NAMALWA (cell line): ENCODE data around the gene RBCK1.
A peak's percentile ranks its signal among the peaks of the same experiment; 100 is the strongest.

Experiments
- DNase-seq: peaks from one replicate; pipeline ENCODE4 v3.0.0-alpha.2; 2015; ENCODE audit warnings: low spot score

The RBCK1 gene

DNA sequence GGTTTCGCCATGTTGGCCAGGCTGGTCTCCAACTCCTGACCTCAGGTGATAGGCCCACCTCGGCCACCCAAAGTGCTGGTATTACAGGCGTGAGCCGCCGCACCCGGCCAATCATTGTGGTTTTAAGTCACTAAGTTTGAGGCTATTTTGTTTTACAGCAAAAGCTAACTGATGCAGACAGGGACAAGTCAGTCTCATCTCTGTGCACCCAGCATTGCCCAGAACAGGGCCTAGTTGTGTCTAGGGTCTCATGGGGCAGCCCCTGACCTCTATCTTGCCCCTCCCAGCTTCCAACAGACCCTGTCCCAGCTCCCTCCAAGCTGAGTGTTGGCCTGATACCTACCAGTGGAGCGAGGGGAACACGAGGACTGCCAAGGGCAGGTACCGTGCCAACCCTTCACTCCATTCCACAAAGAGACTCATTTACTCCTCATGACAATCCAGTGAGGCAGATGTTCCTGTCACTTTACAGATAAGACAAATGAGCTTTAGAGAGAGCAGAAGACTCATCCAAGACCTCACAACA lies 8.9 kb upstream of the RBCK1 start:
- DNase-seq, result no peak

DNA sequence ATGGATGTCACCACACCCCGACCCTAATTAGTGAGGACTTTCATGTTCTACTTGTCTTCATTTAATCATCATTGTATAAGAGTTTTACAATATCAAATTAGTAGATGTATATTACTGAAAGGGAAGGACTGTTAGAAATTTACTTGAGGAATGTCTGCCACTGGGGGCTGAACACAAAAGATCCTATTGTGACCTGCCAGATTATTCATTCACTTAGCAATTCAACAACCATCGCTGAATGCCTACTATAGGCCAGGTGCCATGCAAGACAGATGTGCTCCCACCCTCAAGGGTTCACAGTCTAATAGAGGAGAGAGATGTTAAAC lies 8.0 kb upstream of the RBCK1 start:
- no peak for DNase-seq

DNA sequence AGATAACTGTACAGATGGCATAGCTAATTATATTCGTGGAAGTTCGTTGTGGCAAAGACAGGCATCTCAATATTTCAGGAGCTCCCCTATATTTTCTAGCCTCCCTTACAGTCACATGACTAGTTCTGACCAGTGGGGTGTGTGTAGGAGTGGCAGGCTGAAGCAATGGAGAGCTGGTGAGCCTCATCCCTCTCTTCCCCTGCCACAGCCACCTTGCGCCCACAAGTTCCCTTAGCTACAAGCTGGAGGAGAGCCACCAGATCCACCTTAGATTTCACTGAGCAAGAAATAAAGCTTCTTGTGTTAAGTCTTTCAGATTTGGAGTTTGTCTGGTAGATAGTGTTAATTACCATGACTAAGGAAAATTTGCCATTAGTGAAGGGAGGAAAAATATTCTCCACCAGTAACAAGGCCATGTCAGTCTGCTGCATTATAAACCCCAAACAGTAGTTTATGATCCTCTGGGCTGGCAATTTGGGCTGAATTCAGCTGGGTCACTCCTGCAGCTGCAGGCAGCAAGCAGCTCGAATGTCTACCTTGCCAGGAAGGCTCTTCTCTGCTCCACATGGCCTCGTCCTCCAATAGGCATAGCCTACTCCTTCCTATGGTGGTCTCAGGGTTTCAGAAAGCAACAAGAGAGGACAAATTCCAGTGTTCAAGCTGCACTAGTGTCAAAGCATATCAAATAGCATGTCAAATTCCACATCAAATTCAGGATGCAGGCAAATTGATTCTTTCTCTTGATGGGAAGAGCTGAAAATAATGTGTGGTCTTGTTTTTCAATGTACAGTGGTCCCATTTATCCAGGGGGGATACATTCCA lies 7.4 kb upstream of the RBCK1 start:
- DNase-seq, result no peak

DNA sequence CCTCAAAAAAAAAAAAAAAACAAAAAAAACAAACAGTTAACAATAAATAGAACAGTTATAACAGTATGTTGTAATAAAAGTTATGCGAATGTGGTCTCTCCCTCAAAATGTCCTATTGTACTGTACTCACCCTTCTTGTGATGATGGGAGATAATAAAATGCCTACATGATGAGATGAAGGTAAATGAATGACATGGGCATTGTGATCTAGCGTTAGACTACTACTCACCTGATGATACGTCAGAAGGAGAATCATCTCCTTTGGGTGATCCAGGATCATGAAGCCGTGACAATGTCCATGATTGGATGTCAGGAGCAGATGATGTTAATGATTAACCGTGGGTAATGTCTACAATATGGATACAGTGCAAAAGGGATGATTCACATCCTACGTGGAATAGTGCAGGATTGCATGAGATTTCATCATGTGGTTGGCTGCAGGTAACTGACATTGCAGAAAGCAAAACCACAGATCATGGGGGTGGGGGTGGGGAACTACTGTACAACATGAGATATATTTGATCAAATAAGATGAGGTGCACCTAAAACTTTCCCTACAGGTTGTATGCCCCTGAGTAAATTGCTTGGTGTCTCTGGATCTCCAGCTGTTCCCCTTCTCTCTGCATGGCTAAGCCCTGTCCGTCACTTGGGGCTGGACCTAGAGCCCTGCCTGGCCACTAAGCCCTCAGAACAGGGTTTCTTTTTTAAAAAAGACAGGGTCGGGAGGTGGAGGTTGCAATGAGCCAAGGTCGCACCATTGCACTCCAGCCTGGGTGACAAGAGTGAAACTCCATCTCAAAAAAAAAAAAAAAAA lies 6.2 kb upstream of the RBCK1 start:
- no peak for DNase-seq

DNA sequence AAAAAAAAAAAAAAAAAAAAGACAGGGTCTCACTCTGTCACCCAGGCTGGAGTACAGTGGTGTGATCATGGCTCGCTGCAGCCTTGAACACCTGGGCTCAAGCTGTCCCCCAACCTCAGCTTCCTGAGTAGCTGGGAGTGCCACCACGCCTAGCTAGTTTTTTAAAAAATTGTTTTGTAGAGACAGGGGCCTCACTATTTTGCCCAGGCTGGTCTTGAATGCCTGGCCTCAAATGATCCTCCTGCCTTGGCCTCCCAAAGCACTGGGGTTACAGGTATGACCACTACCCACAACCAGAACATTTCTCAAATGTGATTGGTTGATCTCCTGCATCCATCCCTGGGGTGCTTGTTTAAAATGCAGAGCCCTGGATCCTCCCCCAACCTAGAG lies 5.6 kb upstream of the RBCK1 start:
- peak; percentile 44 for DNase-seq

DNA sequence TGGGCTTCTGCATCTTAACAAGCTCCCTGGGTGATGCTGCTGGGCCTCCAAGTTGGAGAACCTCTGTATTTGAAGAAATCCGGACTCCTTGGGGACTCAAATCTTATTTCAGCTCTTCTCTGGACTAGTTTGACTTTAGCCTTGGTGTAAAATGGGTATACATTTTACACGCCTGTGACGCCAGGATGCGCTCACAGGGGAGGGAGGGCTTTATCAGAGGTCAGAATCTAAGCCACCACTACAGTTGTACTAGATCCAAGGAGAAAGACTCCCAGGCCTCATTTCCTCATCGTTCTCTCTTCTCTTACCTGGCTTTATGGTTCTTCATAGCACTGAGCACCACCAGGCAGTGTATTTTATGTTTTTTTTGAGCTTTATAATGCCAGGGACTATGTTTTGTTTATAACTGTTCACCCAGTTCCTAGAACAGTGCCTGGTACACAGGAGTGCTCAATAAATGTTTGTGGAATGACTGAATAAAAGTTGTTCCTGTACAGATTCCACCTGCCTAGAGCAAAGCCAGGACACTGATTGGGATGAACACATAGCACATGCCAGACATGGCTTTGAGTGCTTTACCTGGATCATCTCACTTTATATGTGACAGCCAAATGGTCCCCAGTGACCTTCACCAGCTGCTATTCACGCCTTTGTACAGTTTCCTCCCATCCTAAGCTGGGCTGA lies 5.1 kb upstream of the RBCK1 start:
- DNase-seq, result no peak

DNA sequence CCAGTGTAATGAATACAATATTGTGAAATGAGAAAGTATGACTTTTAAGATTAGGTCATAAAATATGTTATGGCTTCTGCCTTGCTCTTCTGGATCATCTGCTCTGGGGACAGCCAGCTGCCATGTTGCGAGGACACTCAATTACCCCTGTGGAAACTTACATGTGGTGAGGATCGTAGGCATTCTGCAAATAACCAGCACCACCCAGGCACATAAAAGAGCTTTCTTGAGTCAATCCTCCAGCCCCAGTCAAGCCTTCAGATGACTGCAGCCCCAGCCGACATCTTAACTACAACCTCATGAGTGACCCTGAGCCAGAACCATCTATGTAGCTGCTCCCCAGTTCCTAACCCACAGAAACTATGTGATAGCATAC lies 4.5 kb upstream of the RBCK1 start:
- DNase-seq, result no peak

DNA sequence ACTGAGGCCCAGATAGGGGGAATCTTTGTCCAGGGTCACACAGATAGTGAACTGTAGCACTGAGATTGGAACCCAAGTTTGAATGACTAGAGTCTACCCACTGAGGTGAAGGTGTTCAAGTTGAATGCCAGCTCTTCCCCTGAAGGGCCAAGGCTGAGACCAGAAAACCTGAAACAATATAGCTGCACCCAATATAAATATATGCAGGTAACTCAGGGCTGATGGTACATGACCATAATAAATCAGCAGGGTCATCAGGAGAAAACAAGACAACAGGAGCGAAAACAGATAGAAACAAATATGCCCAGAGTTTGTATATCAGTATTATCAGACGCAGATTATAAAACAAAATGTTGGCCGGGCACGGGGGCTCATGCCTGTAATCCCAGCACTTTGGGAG lies 4.0 kb upstream of the RBCK1 start:
- no peak for DNase-seq

DNA sequence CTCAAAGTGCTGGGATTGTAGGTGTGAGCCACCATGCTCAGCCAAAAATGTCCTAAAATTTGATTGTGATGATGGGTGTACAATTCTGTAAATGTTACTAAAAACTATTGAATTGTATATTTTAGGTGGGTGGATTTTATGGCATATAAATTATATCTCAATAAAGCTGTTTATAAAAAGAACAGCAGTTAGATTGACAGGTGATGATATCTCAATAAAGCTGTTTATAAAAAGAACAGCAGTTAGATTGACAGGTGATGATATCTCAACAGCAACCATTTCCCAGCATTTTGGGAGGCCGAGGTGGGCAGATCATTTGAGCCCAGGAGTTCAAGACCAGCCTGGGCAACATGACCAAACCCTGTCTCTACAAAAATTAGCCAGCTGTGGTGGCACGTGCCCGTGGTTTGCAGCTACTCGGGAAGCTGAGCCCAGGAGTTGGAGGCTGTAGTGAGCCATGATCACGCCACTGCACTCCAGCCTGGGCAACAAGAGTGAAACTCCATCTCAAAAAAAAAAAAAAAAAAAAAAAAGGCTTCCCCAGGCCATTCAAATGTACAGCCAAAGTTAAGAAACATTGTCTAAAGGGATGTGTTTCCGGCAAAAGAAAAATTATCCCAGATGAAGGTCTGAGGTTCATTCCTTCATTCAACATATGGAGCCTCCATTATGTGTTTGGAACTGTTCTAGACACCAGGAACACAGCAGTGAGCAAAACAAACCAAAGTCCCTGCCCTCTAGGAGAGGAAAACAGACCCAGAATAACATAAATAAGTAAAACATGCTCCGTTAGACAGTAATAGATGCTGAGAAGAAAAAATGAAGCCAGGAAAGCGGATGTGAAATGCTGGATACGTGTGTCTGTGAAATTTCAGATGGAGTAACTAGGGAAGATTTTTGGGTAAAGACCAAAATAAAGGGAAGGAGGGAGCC lies 1.6 kb upstream of the RBCK1 start:
- DNase-seq, result no peak

DNA sequence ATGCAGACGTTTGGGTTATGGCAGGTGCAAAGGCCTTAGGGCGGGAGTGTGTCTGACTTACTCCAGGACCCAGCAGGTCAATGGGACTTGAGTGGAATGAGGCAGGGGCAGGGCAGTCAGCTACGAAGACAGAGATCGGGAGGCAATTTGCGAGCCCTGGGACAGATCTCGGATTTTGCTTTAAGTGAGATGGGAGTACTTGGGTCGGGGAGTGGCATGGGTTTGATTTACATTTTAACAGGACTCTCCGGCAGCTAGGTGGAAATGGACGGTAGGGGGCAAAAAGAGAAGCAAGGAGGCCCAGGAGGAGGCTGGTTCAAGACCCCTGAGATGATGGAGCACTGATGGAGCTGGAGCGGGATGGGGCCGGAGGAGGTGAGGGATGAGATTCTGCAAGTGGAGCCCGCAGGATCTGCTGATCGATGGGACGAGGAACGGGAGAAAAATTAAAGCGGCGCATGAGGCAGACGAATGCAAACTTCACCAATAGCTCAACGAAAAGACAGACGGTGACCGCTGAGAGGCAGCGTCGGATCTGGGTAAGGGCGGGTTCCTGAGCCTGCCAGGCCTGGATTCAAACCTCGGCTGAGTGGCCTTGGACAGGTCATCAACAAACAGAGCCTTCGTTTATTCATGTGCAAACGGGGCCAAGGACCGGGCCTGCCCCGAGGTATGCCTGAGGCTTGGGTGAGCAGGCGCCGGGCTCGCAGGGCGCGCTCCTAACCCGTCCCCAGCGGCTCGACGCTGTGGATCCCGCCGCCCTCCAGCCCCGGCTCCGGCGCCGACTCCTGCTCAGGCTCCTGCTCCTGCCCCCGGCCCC lies 756 bp upstream of the RBCK1 start:
- peak; percentile 87 for DNase-seq

DNA sequence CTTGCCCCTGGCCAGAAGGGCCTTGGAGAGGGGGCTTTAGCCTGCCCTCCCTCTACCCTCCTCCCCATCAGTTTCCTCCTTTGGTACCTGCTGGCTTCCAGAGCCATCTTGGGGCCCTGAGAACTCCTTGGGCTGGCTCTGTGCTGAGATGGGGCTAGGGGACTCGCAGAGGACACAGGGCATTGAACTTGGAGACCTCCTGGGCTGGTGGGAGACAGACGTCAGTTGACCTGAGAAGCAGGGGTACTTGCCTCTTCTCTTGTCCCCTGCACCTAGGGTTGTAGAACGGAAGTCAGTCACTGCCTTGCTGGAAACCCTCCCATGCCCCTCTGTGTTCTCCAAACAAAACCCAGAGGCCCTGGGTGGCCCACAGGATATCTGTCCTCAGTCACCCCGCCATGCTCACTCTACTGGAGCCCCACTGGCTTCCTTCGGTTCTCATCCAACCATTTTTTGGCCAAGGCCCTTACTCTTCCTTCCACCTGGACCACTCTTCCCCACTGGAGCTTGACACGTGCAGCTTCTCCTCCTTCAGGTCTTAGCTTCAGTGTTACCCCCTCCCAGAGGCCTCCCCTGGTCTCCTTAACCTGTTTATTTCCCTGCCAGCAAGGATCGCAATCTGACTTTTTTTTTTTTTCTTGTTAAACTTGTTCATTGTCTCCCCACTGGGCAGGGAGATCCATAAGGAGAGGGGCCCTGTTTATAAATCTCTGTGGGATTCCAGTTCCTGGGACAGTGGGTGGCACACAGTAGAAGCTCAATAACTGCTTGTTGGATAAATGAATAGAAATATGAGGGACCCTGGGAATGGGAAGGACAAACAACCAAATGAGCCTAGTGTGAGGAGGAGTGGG lies 971 bp downstream of the RBCK1 start:
- DNase-seq, result peak; percentile 50

DNA sequence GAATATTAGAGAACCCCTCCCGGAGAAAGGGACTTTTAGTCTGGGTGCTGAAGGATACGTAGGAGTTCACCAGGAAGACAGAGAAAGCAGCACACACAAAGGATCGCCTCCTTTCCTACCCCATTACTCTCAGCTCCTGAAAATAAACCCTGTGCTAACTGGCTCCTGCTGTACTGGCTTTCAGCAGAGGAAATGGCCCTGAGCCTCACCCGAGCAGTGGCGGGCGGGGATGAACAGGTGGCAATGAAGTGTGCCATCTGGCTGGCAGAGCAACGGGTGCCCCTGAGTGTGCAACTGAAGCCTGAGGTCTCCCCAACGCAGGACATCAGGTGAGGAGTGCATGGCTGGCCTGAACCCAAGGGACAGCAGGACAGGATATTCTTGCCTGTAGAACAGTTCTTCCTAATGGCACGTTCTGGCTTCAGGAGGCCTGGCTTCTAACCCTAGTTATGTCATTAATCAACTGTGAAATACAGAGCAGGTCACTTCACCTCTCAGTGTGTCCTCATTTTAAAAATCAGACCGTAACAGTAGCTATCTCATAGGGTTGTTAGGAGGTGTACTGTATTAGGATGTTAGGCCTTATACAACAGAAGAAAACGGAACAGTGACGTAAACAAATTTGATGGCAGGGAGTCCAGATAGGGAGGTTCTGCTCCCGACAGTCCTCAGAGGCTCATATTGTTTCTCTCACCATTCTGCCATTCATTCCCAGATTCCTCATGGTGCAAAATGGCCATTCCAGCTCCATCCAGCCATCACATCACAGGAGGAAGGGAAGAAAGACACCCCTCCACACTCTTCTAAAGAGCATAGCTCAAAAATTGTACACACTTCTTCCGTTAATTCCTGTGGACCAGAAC lies 1.8 kb downstream of the RBCK1 start:
- no peak for DNase-seq

DNA sequence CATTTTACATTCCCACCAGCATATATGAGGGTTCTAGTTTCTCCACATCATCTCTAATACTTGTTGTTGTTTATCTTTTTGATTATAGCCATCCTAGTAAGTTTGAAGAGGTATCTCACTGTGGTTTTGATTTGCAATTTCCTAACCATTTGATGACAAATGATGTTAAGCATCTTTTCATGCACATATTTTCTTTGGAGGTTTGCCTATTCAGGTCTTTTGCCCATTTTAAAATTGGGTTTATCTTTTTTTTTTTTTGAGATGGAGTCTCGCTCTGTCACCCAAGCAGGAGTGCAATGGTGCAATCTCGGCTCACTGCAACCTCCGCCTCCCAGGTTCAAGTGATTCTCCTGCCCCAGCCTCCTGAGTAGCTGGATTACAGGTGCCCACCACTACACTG lies 4.0 kb downstream of the RBCK1 start:
- DNase-seq, result no peak

DNA sequence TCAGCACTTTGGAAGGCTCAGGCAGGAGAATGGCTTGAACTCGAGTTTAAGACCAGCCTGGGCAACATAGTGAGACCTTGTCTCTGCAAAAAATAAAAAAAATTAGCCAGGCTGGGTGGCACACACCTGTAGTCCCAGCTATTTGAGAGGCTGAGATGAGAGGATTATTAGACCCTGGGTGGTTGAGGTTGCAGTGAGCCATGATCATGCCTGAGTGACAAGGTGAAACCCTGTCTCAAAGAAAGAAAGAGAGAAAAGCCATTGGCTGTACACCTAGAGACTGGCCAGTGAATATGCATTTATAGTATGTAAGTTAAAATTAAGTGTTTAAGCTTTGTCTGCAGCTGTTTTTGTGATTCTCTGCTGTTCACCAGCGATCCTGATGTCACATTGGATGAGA lies 6.1 kb downstream of the RBCK1 start:
- DNase-seq, result no peak

DNA sequence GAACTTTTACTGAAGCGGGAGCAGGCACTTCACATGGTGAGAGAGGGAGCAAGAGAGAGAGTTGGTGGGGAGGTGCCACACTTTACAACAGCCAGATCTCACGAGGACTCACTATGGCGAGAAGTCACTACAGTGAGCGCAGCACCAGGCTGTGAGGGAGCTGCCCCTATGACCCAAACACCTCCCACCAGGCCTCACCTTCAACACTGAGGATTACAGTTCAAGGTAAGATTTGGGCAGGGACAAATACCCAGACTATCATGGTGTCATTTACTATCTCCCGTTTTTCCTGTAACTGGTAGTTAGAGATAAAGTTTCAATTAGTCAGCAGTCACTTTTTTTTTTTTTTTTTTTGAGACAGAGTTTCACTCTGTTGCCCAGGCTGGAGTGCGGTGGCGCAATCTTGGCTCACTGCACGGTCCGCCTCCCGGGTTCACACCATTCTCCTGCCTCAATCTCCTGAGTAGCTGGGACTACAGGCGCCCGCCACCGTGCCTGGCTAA lies 7.8 kb downstream of the RBCK1 start:
- DNase-seq, result no peak

DNA sequence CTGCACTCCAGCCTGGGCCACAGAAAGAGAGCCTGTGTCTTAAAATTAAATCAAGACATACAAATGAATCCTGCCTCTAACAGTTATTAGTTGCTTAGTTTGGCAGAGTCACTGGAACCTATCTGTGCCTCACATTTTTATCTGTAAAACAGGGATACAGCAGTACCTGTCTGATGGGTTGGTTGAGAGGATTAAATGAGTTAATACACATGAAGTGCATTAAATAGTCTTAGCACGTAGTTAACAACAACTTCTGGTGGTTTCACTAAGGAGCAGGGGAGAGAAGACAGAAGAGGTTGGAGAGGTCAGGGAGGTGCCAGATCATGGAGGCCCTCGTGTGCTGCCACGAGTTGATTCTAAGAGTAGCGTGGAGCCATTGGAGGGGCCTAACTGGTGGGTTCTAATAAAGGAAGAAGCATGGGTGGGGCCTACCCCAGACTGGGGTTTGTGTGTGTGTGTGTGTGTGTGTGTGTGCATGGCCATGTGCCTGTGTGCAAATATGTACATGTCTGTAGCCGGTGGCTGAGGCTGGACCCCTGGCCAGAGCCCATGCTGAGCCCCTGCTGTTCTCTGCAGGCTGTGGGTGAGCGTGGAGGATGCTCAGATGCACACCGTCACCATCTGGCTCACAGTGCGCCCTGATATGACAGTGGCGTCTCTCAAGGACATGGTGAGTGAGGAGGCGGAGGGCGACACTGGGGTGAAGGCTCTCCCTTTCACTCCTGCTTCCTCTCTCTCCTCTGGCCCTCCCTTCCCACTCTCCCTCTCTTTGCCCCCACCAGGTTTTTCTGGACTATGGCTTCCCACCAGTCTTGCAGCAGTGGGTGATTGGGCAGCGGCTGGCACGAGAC lies 9.1 kb downstream of the RBCK1 start:
- no peak for DNase-seq

DNA sequence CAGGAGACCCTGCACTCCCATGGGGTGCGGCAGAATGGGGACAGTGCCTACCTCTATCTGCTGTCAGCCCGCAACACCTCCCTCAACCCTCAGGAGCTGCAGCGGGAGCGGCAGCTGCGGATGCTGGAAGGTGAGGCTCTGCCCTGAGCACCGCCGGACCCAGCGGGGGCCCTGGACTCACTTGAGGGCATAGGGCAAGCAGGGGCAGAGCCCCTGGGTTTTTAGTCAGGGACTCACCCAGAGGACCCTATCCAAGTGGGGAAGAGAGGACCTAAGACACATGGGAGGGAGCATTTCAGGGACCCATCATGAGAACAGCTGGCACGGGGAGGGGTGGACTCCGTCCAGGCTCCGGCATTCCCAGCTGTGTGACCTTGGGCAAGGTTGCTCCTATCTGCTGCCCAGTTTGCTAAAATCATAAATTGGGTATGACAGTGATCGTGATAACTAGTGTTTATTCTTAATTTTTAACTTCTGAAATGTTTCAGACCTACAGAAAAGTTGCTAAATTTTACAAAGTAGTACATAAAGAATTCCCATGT lies 9.8 kb downstream of the RBCK1 start:
- no peak for DNase-seq
